GM23338 (cell line): ENCODE results near the gene RAB7B.

Experiments
- CREB1 ChIP-seq: fragments of 250-450 bp; sonication (Bioruptor Pico); IDR thresholded peaks from 2 replicates; pipeline ENCODE4 v1.5.0; 2020; ENCODE audit warnings: low read depth, mild to moderate bottlenecking, moderate library complexity
- CTCF ChIP-seq, 2 experiments: fragments of 200-600 bp in 1 of 2; sonication (generic) in 1 of 2; conservative IDR thresholded peaks; 2 replicates each; pipeline versions ENCODE4 v1.5.1 to v1.6.1; 2016 to 2017; ENCODE audit warnings: antibody characterized with exemption in 2 of 2, low read depth in 2 of 2, mild to moderate bottlenecking in 2 of 2, moderate library complexity in 1 of 2
- EZH2 ChIP-seq: fragments of 200-600 bp; sonication (generic); IDR thresholded peaks from one replicate; pipeline ENCODE4 v1.8.0; 2017; ENCODE audit warnings: antibody characterized with exemption, mild to moderate bottlenecking, low read depth; ENCODE audit not compliant: unreplicated experiment
- EZH2phosphoT487 ChIP-seq: fragments of 200-600 bp; sonication (generic); IDR thresholded peaks from one replicate; pipeline ENCODE4 v1.8.1; 2018; ENCODE audit warnings: antibody characterized with exemption; ENCODE audit not compliant: unreplicated experiment
- POLR2AphosphoS5 ChIP-seq: IDR thresholded peaks from 2 replicates; pipeline ENCODE4 v1.6.1; 2016; ENCODE audit warnings: antibody characterized with exemption, low read depth
- REST ChIP-seq: IDR thresholded peaks from one replicate; pipeline ENCODE4 v1.6.1; 2018; ENCODE audit warnings: antibody characterized with exemption; ENCODE audit not compliant: unreplicated experiment
- ZNF114 ChIP-seq: fragments of 250-450 bp; sonication (Bioruptor Pico); IDR thresholded peaks from 2 replicates; pipeline ENCODE4 v1.5.0; 2020; ENCODE audit warnings: mild to moderate bottlenecking, moderate library complexity

GRCh38 chr1:205954819-205955404 lies 48.3 kb downstream of the RAB7B start:
- no peak for TF ChIP-seq REST
- no peak for TF ChIP-seq POLR2AphosphoS5
- no peak for TF ChIP-seq EZH2phosphoT487
- no peak for TF ChIP-seq CTCF (conservative IDR thresholded peaks at IDR 0.05; ENCODE audit: low read depth in 2 of 2)
- TF ChIP-seq EZH2 = no peak
- TF ChIP-seq ZNF114 = no peak
- no peak for TF ChIP-seq CREB1
